CD4-positive, alpha-beta T cell (primary cell): ENCODE data around the gene HSPB6. TPM values are rescaled to one million over a fixed set of nuclear protein-coding genes. Genes with fewer than 3 reads are reported as not detected.

Experiments
- ATAC-seq: fragments of 200-7000 bp; cut with Tn5 transposase; one replicate; pipeline ENCODE4 v1.10.0; 2022; ENCODE audit warnings: mild to moderate bottlenecking; ENCODE audit not compliant: poor library complexity
- CTCF ChIA-PET: fragments of 350-600 bp; sonication (Branson Sonifier 250); formaldehyde crosslinking; loops from one replicate; lab custom pipeline; 2021; ENCODE audit warnings: antibody characterized with exemption, inconsistent platforms; lab: Charles Lee
- POLR2A ChIA-PET: fragments of 350-600 bp; sonication (Branson Sonifier 250); formaldehyde crosslinking; loops from one replicate; lab custom pipeline; 2021; ENCODE audit warnings: antibody characterized with exemption, inconsistent platforms; lab: Charles Lee
- DNase-seq, 14 experiments: peaks; one replicate each; pipeline ENCODE4 v3.0.0-alpha.2; 2013 to 2020; ENCODE audit warnings: mixed read lengths in 2 of 14
- H3K27ac ChIP-seq, 2 donors: one replicate each; pipeline versions ENCODE4 v1.5.1 to v1.7.0; 2013; ENCODE audit warnings: low read length in 2 of 2, low read depth in 1 of 2, mild to moderate bottlenecking in 1 of 2
- H3K27me3 ChIP-seq, 2 experiments: 1 replicate in 1 of 2; 2 replicates in 1 of 2; pipeline versions ENCODE4 v1.6.1 to v1.7.0; 2013; ENCODE audit warnings: low read length in 2 of 2, control low read depth in 1 of 2, mild to moderate bottlenecking in 1 of 2, moderate library complexity in 1 of 2; ENCODE audit not compliant: insufficient read depth in 2 of 2, control insufficient read depth in 1 of 2
- H3K36me3 ChIP-seq: one replicate; pipeline ENCODE4 v1.6.1; 2013; ENCODE audit warnings: low read length, control low read depth; ENCODE audit not compliant: insufficient read depth
- H3K4me1 ChIP-seq: one replicate; pipeline ENCODE4 v1.6.1; 2013; ENCODE audit warnings: low read length, control low read depth; ENCODE audit not compliant: insufficient read depth
- H3K4me3 ChIP-seq: one replicate; pipeline ENCODE4 v1.5.1; 2013; ENCODE audit warnings: mild to moderate bottlenecking, low read length, moderate library complexity
- H3K9me3 ChIP-seq, 2 experiments: 1 replicate in 1 of 2; 2 replicates in 1 of 2; pipeline versions ENCODE4 v1.6.1 to v1.7.0; 2013; ENCODE audit warnings: low read length in 2 of 2, mild to moderate bottlenecking in 2 of 2, control low read depth in 1 of 2, moderate library complexity in 1 of 2; ENCODE audit not compliant: control insufficient read depth in 1 of 2, insufficient read depth in 1 of 2
- H3K27ac Mint-ChIP-seq: one replicate; pipeline ENCODE4 v1.8.0; 2020; ENCODE audit warnings: mixed read lengths
- H3K27me3 Mint-ChIP-seq: one replicate; pipeline ENCODE4 v1.8.0; 2021; ENCODE audit warnings: mixed read lengths
- H3K36me3 Mint-ChIP-seq: one replicate; pipeline ENCODE4 v1.8.0; 2021; ENCODE audit warnings: low read depth, mixed read lengths
- H3K4me1 Mint-ChIP-seq: one replicate; pipeline ENCODE4 v1.8.0; 2021; ENCODE audit warnings: low read depth, mixed read lengths
- H3K4me3 Mint-ChIP-seq: one replicate; pipeline ENCODE4 v1.8.0; 2020; ENCODE audit warnings: mild to moderate bottlenecking, mixed read lengths
- H3K9me3 Mint-ChIP-seq: one replicate; pipeline ENCODE4 v1.8.0; 2020; ENCODE audit warnings: mixed read lengths
- CTCF ChIP-seq: fragments of 200-600 bp; IDR thresholded peaks from one replicate; pipeline ENCODE4 v1.8.0; 2022; ENCODE audit warnings: antibody characterized with exemption, mild to moderate bottlenecking
- intact Hi-C, 2 experiments: fragments of 100-400 bp; cut with DNase I in 1 of 2; cut with micrococcal nuclease in 1 of 2; formaldehyde crosslinking; loops; one replicate each; pipeline versions ENCODE4 v1.15.1 to v1.9.0; 2023 to 2025; cut with DNase I, micrococcal nuclease
- total RNA-seq, 174 experiments: library from RNA in 2 of 174; stranded (reverse) in 2 of 174; gene quantifications; one replicate each; pipeline ENCODE4 v1.2.3 and lab custom pipeline; 2021 to 2026

Gene HSPB6
- total RNA-seq, 2 experiments from 2014 or later, result not detected

- TF ChIP-seq CTCF, result no peak
- H3K36me3 ChIP-seq, result peaks cover 26% of the 10 kb centered on the region
Observed at GRCh38 chr19:35768082-35768421, 11.2 kb upstream of the HSPB6 start.

GRCh38 chr19:35767288-35768081 lies 10.7 kb upstream of the HSPB6 start:
- no peaks in the 10 kb centered on the region for H3K27me3 ChIP-seq
- H3K36me3 Mint-ChIP-seq, result peaks cover 22% of the 10 kb centered on the region
- no peak overlapping the region for H3K27ac Mint-ChIP-seq
- no peaks in the 10 kb centered on the region for H3K4me1 ChIP-seq
- H3K4me1 Mint-ChIP-seq, result no peaks in the 10 kb centered on the region
- ATAC-seq (no peak), DNase-seq (no peak)
- H3K9me3 Mint-ChIP-seq, result no peaks in the 10 kb centered on the region
- ChIA-PET CTCF (no interaction called here), POLR2A (no interaction called here)
- no peak overlapping the region for H3K27ac ChIP-seq
- no peak overlapping the region for H3K4me3 ChIP-seq
- no peak for TF ChIP-seq CTCF
- no peaks in the 10 kb centered on the region for H3K9me3 ChIP-seq
- H3K4me3 Mint-ChIP-seq, result no peak overlapping the region
- no peaks in the 10 kb centered on the region for H3K27me3 Mint-ChIP-seq
- intact Hi-C loops, result no loop called here
- H3K36me3 ChIP-seq, result peaks cover 28% of the 10 kb centered on the region

More at GRCh38 chr19:35768082-35768421, 11.2 kb upstream of the HSPB6 start:
- Mint-ChIP-seq H3K9me3 (no peaks in the 10 kb centered on the region), H3K36me3 (peaks cover 22% of the 10 kb centered on the region), H3K27ac (no peak overlapping the region), H3K4me3 (no peak overlapping the region), H3K27me3 (no peaks in the 10 kb centered on the region), H3K4me1 (no peaks in the 10 kb centered on the region)
- H3K27me3 ChIP-seq, result no peaks in the 10 kb centered on the region
- no peak for DNase-seq
- intact Hi-C loops, result no loop called here
- ATAC-seq, result no peak
- no peaks in the 10 kb centered on the region for H3K4me1 ChIP-seq
- ChIA-PET CTCF (no interaction called here), POLR2A (no interaction called here)
- no peak overlapping the region for H3K4me3 ChIP-seq
- no peaks in the 10 kb centered on the region for H3K9me3 ChIP-seq
- H3K27ac ChIP-seq, result no peak overlapping the region

- Mint-ChIP-seq H3K36me3 (peaks cover 28% of the 10 kb centered on the region), H3K27me3 (no peaks in the 10 kb centered on the region), H3K27ac (no peak overlapping the region), H3K4me1 (no peaks in the 10 kb centered on the region), H3K9me3 (no peaks in the 10 kb centered on the region), H3K4me3 (no peak overlapping the region)
- Histone ChIP-seq H3K27me3 (no peaks in the 10 kb centered on the region), H3K36me3 (peaks cover 35% of the 10 kb centered on the region), H3K9me3 (no peaks in the 10 kb centered on the region), H3K4me1 (no peaks in the 10 kb centered on the region), H3K4me3 (no peak overlapping the region), H3K27ac (no peak overlapping the region)
- CTCF ChIA-PET, result no interaction called here
- POLR2A ChIA-PET, result no interaction called here
- intact Hi-C loops, result no loop called here
- ATAC-seq, result no peak
- no peak for TF ChIP-seq CTCF
- no peak for DNase-seq
Observed at GRCh38 chr19:35766571-35767104, 9.8 kb upstream of the HSPB6 start.
